ENCODE results near the gene NEDD4.

DNA sequence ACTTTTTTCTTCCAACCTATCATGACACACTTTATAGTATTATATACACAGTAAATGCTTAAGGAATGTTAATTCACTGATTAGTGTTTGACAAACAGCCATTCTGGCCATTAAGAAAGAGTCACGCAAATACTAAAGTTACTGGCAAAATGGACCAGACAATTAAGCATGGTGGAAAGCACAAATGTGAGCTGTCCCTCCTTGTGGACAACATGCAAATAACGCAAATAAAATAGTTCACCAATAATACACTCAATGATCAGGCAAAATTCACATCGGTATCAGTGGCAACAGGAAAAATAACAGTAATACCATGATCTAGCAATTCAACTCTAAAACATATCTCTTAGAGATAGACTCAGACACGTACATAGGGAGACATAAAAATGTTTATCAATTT lies 71.7 kb downstream of the NEDD4 start:
- no peak for TF ChIP-seq RFX5 (IDR thresholded peaks at IDR 0.05; ENCODE audit: low read depth, low read length)
- TF ChIP-seq, protein P1, sequence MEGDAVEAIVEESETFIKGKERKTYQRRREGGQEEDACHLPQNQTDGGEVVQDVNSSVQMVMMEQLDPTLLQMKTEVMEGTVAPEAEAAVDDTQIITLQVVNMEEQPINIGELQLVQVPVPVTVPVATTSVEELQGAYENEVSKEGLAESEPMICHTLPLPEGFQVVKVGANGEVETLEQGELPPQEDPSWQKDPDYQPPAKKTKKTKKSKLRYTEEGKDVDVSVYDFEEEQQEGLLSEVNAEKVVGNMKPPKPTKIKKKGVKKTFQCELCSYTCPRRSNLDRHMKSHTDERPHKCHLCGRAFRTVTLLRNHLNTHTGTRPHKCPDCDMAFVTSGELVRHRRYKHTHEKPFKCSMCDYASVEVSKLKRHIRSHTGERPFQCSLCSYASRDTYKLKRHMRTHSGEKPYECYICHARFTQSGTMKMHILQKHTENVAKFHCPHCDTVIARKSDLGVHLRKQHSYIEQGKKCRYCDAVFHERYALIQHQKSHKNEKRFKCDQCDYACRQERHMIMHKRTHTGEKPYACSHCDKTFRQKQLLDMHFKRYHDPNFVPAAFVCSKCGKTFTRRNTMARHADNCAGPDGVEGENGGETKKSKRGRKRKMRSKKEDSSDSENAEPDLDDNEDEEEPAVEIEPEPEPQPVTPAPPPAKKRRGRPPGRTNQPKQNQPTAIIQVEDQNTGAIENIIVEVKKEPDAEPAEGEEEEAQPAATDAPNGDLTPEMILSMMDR (conservative IDR thresholded peaks at IDR 0.05; ENCODE audit: low read depth, low read length): no peak
- no peak for TF ChIP-seq POLR2A (IDR thresholded peaks at IDR 0.05; ENCODE audit: low read depth, low read length)
- TF ChIP-seq RAD21 (IDR thresholded peaks at IDR 0.05; ENCODE audit: low read length): no peak
- no peak for TF ChIP-seq RCOR1 (IDR thresholded peaks at IDR 0.05; ENCODE audit: insufficient replicate concordance, low read length)
- no peak for TF ChIP-seq FOS (IDR thresholded peaks at IDR 0.05; ENCODE audit: low read depth, low read length)
- TF ChIP-seq SMC3 (IDR thresholded peaks at IDR 0.05; ENCODE audit: low read depth, low read length): no peak
- no peak for TF ChIP-seq BHLHE40 (IDR thresholded peaks at IDR 0.05; ENCODE audit: low read depth, low read length)
- TF ChIP-seq CEBPB (IDR thresholded peaks at IDR 0.05; ENCODE audit: low read depth, low read length): no peak
- no peak for TF ChIP-seq MAFK (IDR thresholded peaks at IDR 0.05; ENCODE audit: low read depth, low read length)
- TF ChIP-seq, protein P2, sequence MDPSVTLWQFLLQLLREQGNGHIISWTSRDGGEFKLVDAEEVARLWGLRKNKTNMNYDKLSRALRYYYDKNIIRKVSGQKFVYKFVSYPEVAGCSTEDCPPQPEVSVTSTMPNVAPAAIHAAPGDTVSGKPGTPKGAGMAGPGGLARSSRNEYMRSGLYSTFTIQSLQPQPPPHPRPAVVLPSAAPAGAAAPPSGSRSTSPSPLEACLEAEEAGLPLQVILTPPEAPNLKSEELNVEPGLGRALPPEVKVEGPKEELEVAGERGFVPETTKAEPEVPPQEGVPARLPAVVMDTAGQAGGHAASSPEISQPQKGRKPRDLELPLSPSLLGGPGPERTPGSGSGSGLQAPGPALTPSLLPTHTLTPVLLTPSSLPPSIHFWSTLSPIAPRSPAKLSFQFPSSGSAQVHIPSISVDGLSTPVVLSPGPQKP (IDR thresholded peaks at IDR 0.05; ENCODE audit: borderline replicate concordance, low read depth, low read length): no peak

Measured in IMR-90 (cell line).